ENCODE data around the gene GMIP. TPM values are rescaled to one million over a fixed set of nuclear protein-coding genes. Genes with fewer than 3 reads are reported as not detected.

Gene GMIP
- total and polyA plus RNA-seq, 2 donors (not counting 3 experiments of a cell fraction or from before 2014, with no cell fraction given), result 7.8 to 19.8 TPM

GRCh38 chr19:19628501-19629134 lies 14.8 kb downstream of the GMIP start:
- H3K9ac ChIP-seq (replicated peaks; ENCODE audit: extremely low read depth, insufficient read depth, low read length), result no peak overlapping the region

More at GRCh38 chr19:19628501-19629134, 14.8 kb downstream of the GMIP start:
- dilution Hi-C loops (cut with MboI; ENCODE audit: extremely low pct_ligation_motif_present, low sequenced_read_pairs), result no loop called here
- DNase-seq (ENCODE audit: low read depth, low spot score), result no peak
- Histone ChIP-seq H3K4me3 (replicated peaks in 1 of 3; ENCODE audit: insufficient read depth in 1 of 3, low read depth in 1 of 3, low read length in 3 of 3) (peak overlapping the region in 1 of 3 experiments; percentile 8), H3K79me2 (ENCODE audit: control insufficient read depth, insufficient read depth, low read length) (no peaks in the 10 kb centered on the region), H3K4me1 (ENCODE audit: control insufficient read depth, extremely low read depth, insufficient read depth, low read length) (no peaks in the 10 kb centered on the region), H3K27me3 (ENCODE audit: control insufficient read depth in 2 of 2, insufficient read depth in 2 of 2, low read length in 2 of 2) (peaks cover 0 to 6% of the 10 kb centered on the region in 2 experiments), H2AFZ (ENCODE audit: low read depth, low read length) (no peak overlapping the region), H3K9me3 (replicated peaks; ENCODE audit: control insufficient read depth, insufficient read depth, low read length) (no peaks in the 10 kb centered on the region), H3K9me1 (replicated peaks; ENCODE audit: control insufficient read depth, extremely low read depth, insufficient read depth, low read length) (no peaks in the 10 kb centered on the region), H3K27ac (ENCODE audit: insufficient read depth, low read depth, low read length) (no peak overlapping the region), H3K4me2 (ENCODE audit: insufficient read depth, low read length) (no peak overlapping the region), H4K20me1 (replicated peaks; ENCODE audit: control insufficient read depth, extremely low read depth, insufficient read depth, low read length) (no peaks in the 10 kb centered on the region), H3K36me3 (ENCODE audit: control insufficient read depth in 2 of 2, extremely low read depth in 1 of 2, insufficient read depth in 2 of 2, low read length in 2 of 2) (peaks cover 0 to 3% of the 10 kb centered on the region in 2 experiments)
- ChIA-PET POLR2A (no interaction called here), CTCF (interaction anchor here (1.0 kb wide), 1 partner anchor 74 kb away, joined by 3 read pairs; no protein-coding TSS in a partner anchor)
- no peak for FAIRE-seq
- TF ChIP-seq GATA2 (IDR thresholded peaks at IDR 0.05; ENCODE audit: insufficient read depth, insufficient read length, low read depth, low read length) (no peak), JUN (IDR thresholded peaks at IDR 0.05; ENCODE audit: borderline replicate concordance, insufficient read depth, insufficient read length, low read depth) (no peak), POLR2A (IDR thresholded peaks at IDR 0.05; ENCODE audit: low read depth, low read length) (no peak)
- TF ChIP-seq, protein P1, sequence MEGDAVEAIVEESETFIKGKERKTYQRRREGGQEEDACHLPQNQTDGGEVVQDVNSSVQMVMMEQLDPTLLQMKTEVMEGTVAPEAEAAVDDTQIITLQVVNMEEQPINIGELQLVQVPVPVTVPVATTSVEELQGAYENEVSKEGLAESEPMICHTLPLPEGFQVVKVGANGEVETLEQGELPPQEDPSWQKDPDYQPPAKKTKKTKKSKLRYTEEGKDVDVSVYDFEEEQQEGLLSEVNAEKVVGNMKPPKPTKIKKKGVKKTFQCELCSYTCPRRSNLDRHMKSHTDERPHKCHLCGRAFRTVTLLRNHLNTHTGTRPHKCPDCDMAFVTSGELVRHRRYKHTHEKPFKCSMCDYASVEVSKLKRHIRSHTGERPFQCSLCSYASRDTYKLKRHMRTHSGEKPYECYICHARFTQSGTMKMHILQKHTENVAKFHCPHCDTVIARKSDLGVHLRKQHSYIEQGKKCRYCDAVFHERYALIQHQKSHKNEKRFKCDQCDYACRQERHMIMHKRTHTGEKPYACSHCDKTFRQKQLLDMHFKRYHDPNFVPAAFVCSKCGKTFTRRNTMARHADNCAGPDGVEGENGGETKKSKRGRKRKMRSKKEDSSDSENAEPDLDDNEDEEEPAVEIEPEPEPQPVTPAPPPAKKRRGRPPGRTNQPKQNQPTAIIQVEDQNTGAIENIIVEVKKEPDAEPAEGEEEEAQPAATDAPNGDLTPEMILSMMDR (IDR thresholded peaks at IDR 0.05; ENCODE audit: extremely low read depth in 1 of 2, insufficient read depth in 1 of 2, low read depth in 1 of 2, low read length in 2 of 2), result no peak
- intact Hi-C loops (cut with micrococcal nuclease), result no loop called here
- no TSS peak for BruUV-seq (replicated peaks)

Data from endothelial cell of umbilical vein (primary cell).